ENCODE results near the gene EFCAB9. TPM values are rescaled to one million over a fixed set of nuclear protein-coding genes. Genes with fewer than 3 reads are reported as not detected.

The EFCAB9 gene
- total and polyA plus RNA-seq, 8 donors = not detected

- H3K27ac ChIP-seq = peak overlapping the region in 1 of 2 donors; percentile 48
- H3K4me3 ChIP-seq = no peak overlapping the region
- intact Hi-C loops (cut with DNase I) = no loop called here
- TF ChIP-seq, protein P1, sequence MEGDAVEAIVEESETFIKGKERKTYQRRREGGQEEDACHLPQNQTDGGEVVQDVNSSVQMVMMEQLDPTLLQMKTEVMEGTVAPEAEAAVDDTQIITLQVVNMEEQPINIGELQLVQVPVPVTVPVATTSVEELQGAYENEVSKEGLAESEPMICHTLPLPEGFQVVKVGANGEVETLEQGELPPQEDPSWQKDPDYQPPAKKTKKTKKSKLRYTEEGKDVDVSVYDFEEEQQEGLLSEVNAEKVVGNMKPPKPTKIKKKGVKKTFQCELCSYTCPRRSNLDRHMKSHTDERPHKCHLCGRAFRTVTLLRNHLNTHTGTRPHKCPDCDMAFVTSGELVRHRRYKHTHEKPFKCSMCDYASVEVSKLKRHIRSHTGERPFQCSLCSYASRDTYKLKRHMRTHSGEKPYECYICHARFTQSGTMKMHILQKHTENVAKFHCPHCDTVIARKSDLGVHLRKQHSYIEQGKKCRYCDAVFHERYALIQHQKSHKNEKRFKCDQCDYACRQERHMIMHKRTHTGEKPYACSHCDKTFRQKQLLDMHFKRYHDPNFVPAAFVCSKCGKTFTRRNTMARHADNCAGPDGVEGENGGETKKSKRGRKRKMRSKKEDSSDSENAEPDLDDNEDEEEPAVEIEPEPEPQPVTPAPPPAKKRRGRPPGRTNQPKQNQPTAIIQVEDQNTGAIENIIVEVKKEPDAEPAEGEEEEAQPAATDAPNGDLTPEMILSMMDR (IDR thresholded peaks at IDR 0.05) = no peak
- peaks cover 3 to 88% of the 10 kb centered on the region in 2 donors for H3K4me1 ChIP-seq
- H3K27me3 ChIP-seq = no peaks in the 10 kb centered on the region
- ATAC-seq = no peak
- peaks cover 0 to 7% of the 10 kb centered on the region in 2 donors for H3K36me3 ChIP-seq
- DNase-seq = no peak
- no peaks in the 10 kb centered on the region for H3K9me3 ChIP-seq
Observed at GRCh38 chr5:172169216-172169615, 24.8 kb upstream of the EFCAB9 start.

DNA sequence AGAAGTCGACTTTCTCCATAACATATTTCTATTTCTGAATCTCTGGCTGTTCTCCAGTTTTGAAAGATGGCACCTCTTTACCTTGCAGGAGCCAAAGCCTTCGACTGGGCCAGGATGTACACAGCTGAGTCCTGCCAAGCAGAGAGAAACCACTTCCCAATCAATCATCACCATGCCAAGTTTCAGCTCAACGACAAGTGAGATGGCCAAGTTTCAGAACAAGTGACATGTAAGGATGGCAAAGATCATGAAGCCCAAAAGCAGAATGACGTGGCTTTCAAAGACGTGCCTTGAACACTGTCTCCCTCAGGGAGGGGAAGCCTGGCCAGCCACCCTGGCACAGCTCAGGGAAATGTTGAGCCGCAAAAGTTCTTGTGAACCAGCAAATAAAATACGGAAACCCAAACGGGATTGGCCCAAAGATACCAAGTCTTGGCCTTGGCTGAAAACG lies 23.7 kb upstream of the EFCAB9 start:
- Histone ChIP-seq H3K4me3 (no peak overlapping the region), H3K36me3 (peaks cover 0 to 7% of the 10 kb centered on the region in 2 donors), H3K4me1 (peaks cover 3 to 88% of the 10 kb centered on the region in 2 donors), H3K27ac (peak overlapping the region in 1 of 2 donors; percentile 35), H3K27me3 (no peaks in the 10 kb centered on the region), H3K9me3 (no peaks in the 10 kb centered on the region)
- DNase-seq (no peak), ATAC-seq (no peak)
- intact Hi-C loops (cut with DNase I) = no loop called here
- TF ChIP-seq, protein P1 (IDR thresholded peaks at IDR 0.05) = no peak

GRCh38 chr5:172171118-172171517 lies 22.9 kb upstream of the EFCAB9 start:
- intact Hi-C loops (cut with DNase I) = no loop called here
- no peaks in the 10 kb centered on the region for H3K9me3 ChIP-seq
- no peak for DNase-seq
- H3K27me3 ChIP-seq = no peaks in the 10 kb centered on the region
- H3K4me3 ChIP-seq = no peak overlapping the region
- H3K36me3 ChIP-seq = no peaks in the 10 kb centered on the region
- ATAC-seq = no peak
- H3K27ac ChIP-seq = no peak overlapping the region
- peaks cover 3 to 90% of the 10 kb centered on the region in 2 donors for H3K4me1 ChIP-seq
- TF ChIP-seq, protein P1 (IDR thresholded peaks at IDR 0.05) = no peak

GRCh38 chr5:172172912-172173563 lies 20.9 kb upstream of the EFCAB9 start:
- TF ChIP-seq, protein P1 (IDR thresholded peaks at IDR 0.05) = no peak
- Histone ChIP-seq H3K9me3 (no peaks in the 10 kb centered on the region), H3K4me3 (no peak overlapping the region), H3K36me3 (no peaks in the 10 kb centered on the region), H3K4me1 (peaks cover 3 to 100% of the 10 kb centered on the region in 2 donors), H3K27me3 (no peaks in the 10 kb centered on the region), H3K27ac (peak overlapping the region in 1 of 2 donors; percentile 94)
- intact Hi-C loops (cut with DNase I) = no loop called here
- DNase-seq (no peak), ATAC-seq (no peak)

DNA sequence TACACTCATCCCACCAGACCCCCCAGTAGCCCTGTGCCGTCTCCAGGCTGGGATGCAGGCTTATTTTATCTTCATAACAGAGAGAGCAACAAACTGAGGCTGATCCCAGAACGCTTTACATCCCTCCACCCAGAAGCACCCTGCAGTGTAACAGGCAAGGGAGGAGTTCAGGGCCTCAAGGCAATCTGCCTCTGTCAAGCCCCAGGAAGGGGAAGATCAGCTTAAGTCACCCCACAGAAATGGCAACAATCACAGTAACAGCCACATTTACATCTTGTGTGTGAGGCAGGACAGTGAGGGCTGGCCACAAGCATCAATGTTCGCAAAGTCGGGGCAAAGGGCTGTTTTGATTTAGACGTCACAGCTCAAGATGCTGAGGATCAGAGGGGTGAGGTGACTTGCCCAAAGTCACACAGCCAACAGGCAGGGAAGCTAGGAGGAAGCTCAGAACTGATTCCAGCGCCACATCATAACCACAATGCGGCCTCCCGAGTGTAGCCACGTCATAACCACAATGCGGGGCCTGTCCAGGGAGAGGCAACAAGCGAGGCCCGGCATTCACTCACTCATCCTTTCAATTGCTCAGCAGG lies 20.3 kb upstream of the EFCAB9 start:
- Histone ChIP-seq H3K27me3 (no peaks in the 10 kb centered on the region), H3K4me1 (peaks cover 0 to 100% of the 10 kb centered on the region in 2 donors), H3K4me3 (peak overlapping the region in 1 of 2 donors; percentile 37), H3K27ac (peak overlapping the region in 1 of 2 donors; percentile 94), H3K36me3 (no peaks in the 10 kb centered on the region), H3K9me3 (no peaks in the 10 kb centered on the region)
- ATAC-seq (peak; percentile 23), DNase-seq (peak in 2 of 4 donors; percentile 65 to 87)
- TF ChIP-seq, protein P1 (IDR thresholded peaks at IDR 0.05) = no peak
- intact Hi-C loops (cut with DNase I) = no loop called here
